H9 (cell line): ENCODE results near the gene CEACAM20. TPM values are rescaled to one million over a fixed set of nuclear protein-coding genes. Genes with fewer than 3 reads are reported as not detected.

Experiments used
- DNase-seq: peaks from one replicate; pipeline ENCODE4 v3.0.0-alpha.2; 2017
- H2AFZ ChIP-seq: one replicate; pipeline ENCODE4 v1.6.1; 2013; ENCODE audit warnings: mild to moderate bottlenecking, low read length, control low read depth, moderate library complexity
- H2AK5ac ChIP-seq: 2 replicates; pipeline ENCODE4 v1.6.1; 2013; ENCODE audit warnings: low read length, control low read depth, mixed read lengths; ENCODE audit not compliant: insufficient read length
- H2BK120ac ChIP-seq: one replicate; pipeline ENCODE4 v1.6.1; 2013; ENCODE audit warnings: low read depth, mild to moderate bottlenecking, low read length, control low read depth, inconsistent platforms; ENCODE audit not compliant: poor library complexity, severe bottlenecking
- H2BK12ac ChIP-seq: 2 replicates; pipeline ENCODE4 v1.6.1; 2013; ENCODE audit warnings: low read length, control low read depth, mixed read lengths, low read depth; ENCODE audit not compliant: insufficient read length
- H2BK15ac ChIP-seq: 2 replicates; pipeline ENCODE4 v1.6.1; 2013; ENCODE audit warnings: low read depth, low read length, control low read depth
- H2BK20ac ChIP-seq: one replicate; pipeline ENCODE4 v1.6.1; 2013; ENCODE audit warnings: low read depth, mild to moderate bottlenecking, low read length, control low read depth, inconsistent platforms; ENCODE audit not compliant: poor library complexity, severe bottlenecking
- H2BK5ac ChIP-seq: 2 replicates; pipeline ENCODE4 v1.6.1; 2013; ENCODE audit warnings: low read length, control low read depth, mixed read lengths; ENCODE audit not compliant: insufficient read length
- H3K14ac ChIP-seq: 2 replicates; pipeline ENCODE4 v1.6.1; 2013; ENCODE audit warnings: low read length, control low read depth; ENCODE audit not compliant: insufficient read depth
- H3K18ac ChIP-seq: 2 replicates; pipeline ENCODE4 v1.6.1; 2013; ENCODE audit warnings: low read depth, mild to moderate bottlenecking, mixed read lengths, low read length, control low read depth; ENCODE audit not compliant: insufficient read length
- H3K23ac ChIP-seq: 2 replicates; pipeline ENCODE4 v1.6.1; 2013; ENCODE audit warnings: low read length, control low read depth, mixed read lengths, low read depth; ENCODE audit not compliant: insufficient read length
- H3K23me2 ChIP-seq: 2 replicates; pipeline ENCODE4 v1.6.1; 2013; ENCODE audit warnings: low read depth, mild to moderate bottlenecking, mixed read lengths, low read length, control low read depth; ENCODE audit not compliant: insufficient read length, poor library complexity, severe bottlenecking
- H3K27ac ChIP-seq: 2 replicates; pipeline ENCODE4 v1.5.1; 2013; ENCODE audit warnings: low read length, control low read depth, mixed read lengths, low read depth; ENCODE audit not compliant: insufficient read length
- H3K27me3 ChIP-seq: 2 replicates; pipeline ENCODE4 v1.6.1; 2013; ENCODE audit warnings: low read length, control low read depth, inconsistent platforms; ENCODE audit not compliant: insufficient read depth
- H3K4ac ChIP-seq: 2 replicates; pipeline ENCODE4 v1.6.1; 2013; ENCODE audit warnings: low read depth, mild to moderate bottlenecking, control low read depth, inconsistent platforms, low read length, moderate library complexity
- H3K4me1 ChIP-seq: 2 replicates; pipeline ENCODE4 v1.6.1; 2013; ENCODE audit warnings: low read length, control low read depth, inconsistent platforms; ENCODE audit not compliant: insufficient read depth
- H3K4me2 ChIP-seq: 2 replicates; pipeline ENCODE4 v1.6.1; 2013; ENCODE audit warnings: low read length, control low read depth, mixed read lengths; ENCODE audit not compliant: insufficient read length, insufficient read depth
- H3K56ac ChIP-seq: 2 replicates; pipeline ENCODE4 v1.6.1; 2013; ENCODE audit warnings: low read depth, mild to moderate bottlenecking, mixed read lengths, low read length, control low read depth; ENCODE audit not compliant: insufficient read length
- H3K79me1 ChIP-seq: 2 replicates; pipeline ENCODE4 v1.6.1; 2013; ENCODE audit warnings: low read depth, mild to moderate bottlenecking, moderate library complexity, low read length, control low read depth, inconsistent platforms; ENCODE audit not compliant: insufficient read depth, poor library complexity, severe bottlenecking
- H3K79me2 ChIP-seq: 2 replicates; pipeline ENCODE4 v1.6.1; 2013; ENCODE audit warnings: low read length, control low read depth, inconsistent platforms; ENCODE audit not compliant: insufficient read depth
- H3K9ac ChIP-seq: 2 replicates; pipeline ENCODE4 v1.6.1; 2013; ENCODE audit warnings: low read length, control low read depth, mixed read lengths; ENCODE audit not compliant: insufficient read length; ENCODE audit errors: extremely low read depth
- H3K9me3 ChIP-seq: one replicate; pipeline ENCODE4 v1.6.1; 2013; ENCODE audit warnings: low read depth, low read length, inconsistent platforms; ENCODE audit not compliant: control insufficient read depth
- H3T11ph ChIP-seq: one replicate; pipeline ENCODE4 v1.6.1; 2013; ENCODE audit warnings: mild to moderate bottlenecking, low read length, control low read depth, inconsistent platforms
- H4K20me1 ChIP-seq: one replicate; pipeline ENCODE4 v1.6.1; 2013; ENCODE audit not compliant: control insufficient read depth, insufficient read length, insufficient read depth
- H4K5ac ChIP-seq: 2 replicates; pipeline ENCODE4 v1.6.1; 2013; ENCODE audit warnings: low read depth, mild to moderate bottlenecking, mixed read lengths, low read length, control low read depth; ENCODE audit not compliant: insufficient read length
- H4K8ac ChIP-seq: replicated peaks from 2 replicates; pipeline ENCODE4 v1.6.1; 2013; ENCODE audit warnings: low read length, control low read depth, mixed read lengths, low read depth; ENCODE audit not compliant: insufficient read length
- H4K91ac ChIP-seq: 2 replicates; pipeline ENCODE4 v1.6.1; 2013; ENCODE audit warnings: low read depth, mild to moderate bottlenecking, moderate library complexity, mixed read lengths, low read length, control low read depth; ENCODE audit not compliant: insufficient read length
- H3K27ac Mint-ChIP-seq, 3 experiments: 2 replicates in 2 of 3; 3 replicates in 1 of 3; pipeline ENCODE4 v1.8.0; 2020 to 2021; ENCODE audit warnings: mixed read lengths in 3 of 3, mild to moderate bottlenecking in 1 of 3, moderate library complexity in 1 of 3
- H3K27me3 Mint-ChIP-seq: 2 replicates; pipeline ENCODE4 v1.8.0; 2021; ENCODE audit warnings: low read depth, mild to moderate bottlenecking, moderate library complexity, mixed read lengths
- H3K36me3 Mint-ChIP-seq, 3 experiments: 2 replicates in 2 of 3; 3 replicates in 1 of 3; pipeline ENCODE4 v1.8.0; 2020 to 2021; ENCODE audit warnings: low read depth in 3 of 3, mixed read lengths in 3 of 3; ENCODE audit not compliant: insufficient read depth in 1 of 3
- H3K4me1 Mint-ChIP-seq, 2 experiments: 2 replicates each; pipeline ENCODE4 v1.8.0; 2020; ENCODE audit warnings: mixed read lengths in 2 of 2
- H3K4me3 Mint-ChIP-seq, 2 experiments: 2 replicates in 1 of 2; 3 replicates in 1 of 2; pipeline ENCODE4 v1.8.0; 2020 to 2021; ENCODE audit warnings: mild to moderate bottlenecking in 2 of 2, mixed read lengths in 2 of 2, moderate library complexity in 1 of 2
- H3K9me3 Mint-ChIP-seq, 2 experiments: 2 replicates in 1 of 2; 3 replicates in 1 of 2; pipeline ENCODE4 v1.8.0; 2020; ENCODE audit warnings: mild to moderate bottlenecking in 2 of 2, mixed read lengths in 2 of 2, moderate library complexity in 1 of 2
- CTCF ChIP-seq: fragments of 200-600 bp; sonication (generic); conservative IDR thresholded peaks from 3 replicates; pipeline ENCODE4 v1.8.0; 2021; ENCODE audit warnings: antibody characterized with exemption, mild to moderate bottlenecking
- WGBS: extraction: QIAGEN DNeasy Blood & Tissue Kit; methylation state at CpG from one replicate; pipeline ENCODE4 v1.1.7; 2013; ENCODE audit warnings: missing lambda C conversion rate, low lambda C conversion rate, mixed read lengths; ENCODE audit not compliant: insufficient read length; ENCODE audit errors: extremely low coverage; 5-methylcytosine and 5-hydroxymethylcytosine counted together
- total RNA-seq: library from RNA; stranded (reverse); gene quantifications from 2 replicates; pipeline ENCODE4 v1.2.1, GENCODE V29; 2021

Gene CEACAM20
- total RNA-seq, 1 experiment from 2014 or later: not detected

- no peaks in the 10 kb centered on the region for H3K9me3 Mint-ChIP-seq
- no peaks in the 10 kb centered on the region for H3K36me3 Mint-ChIP-seq
- no peaks in the 10 kb centered on the region for H3K9me3 ChIP-seq
- H3K4me1 Mint-ChIP-seq: peaks cover 0 to 13% of the 10 kb centered on the region in 2 experiments; a peak in 2 of 4 replicates
- no peak overlapping the region for H3K23ac ChIP-seq
- no peak overlapping the region for H2BK5ac ChIP-seq
- no peaks in the 10 kb centered on the region for H3K23me2 ChIP-seq
- no CpG with 5 or more reads among the region's 4 CpGs for WGBS
- H3K79me1 ChIP-seq: no peaks in the 10 kb centered on the region
- H3K4me1 ChIP-seq: no peaks in the 10 kb centered on the region
- H3K56ac ChIP-seq: no peak overlapping the region
- no peak overlapping the region for H2BK20ac ChIP-seq
- no peak overlapping the region for H3K4me3 Mint-ChIP-seq
- no peak for DNase-seq
- H3K4me2 ChIP-seq: no peak overlapping the region
- no peak overlapping the region for H3K9ac ChIP-seq
- no peak for TF ChIP-seq CTCF
- H3T11ph ChIP-seq: no peak overlapping the region
- H4K20me1 ChIP-seq: no peaks in the 10 kb centered on the region
- no peak overlapping the region for H2AFZ ChIP-seq
- no peak overlapping the region for H3K4ac ChIP-seq
- H2BK15ac ChIP-seq: no peak overlapping the region
- no peaks in the 10 kb centered on the region for H3K27me3 ChIP-seq
- H4K91ac ChIP-seq: no peak overlapping the region
- no peaks in the 10 kb centered on the region for H3K79me2 ChIP-seq
- H3K18ac ChIP-seq: no peak overlapping the region
- no peak overlapping the region for H3K14ac ChIP-seq
- no peak overlapping the region for H3K27ac ChIP-seq
- H3K27me3 Mint-ChIP-seq: peaks cover 4% of the 10 kb centered on the region; the same call in 1 of the 2 replicates
- no peak overlapping the region for H2BK120ac ChIP-seq
- no peak overlapping the region for H2BK12ac ChIP-seq
- H2AK5ac ChIP-seq: no peak overlapping the region
- H4K8ac ChIP-seq: no peak overlapping the region
- H3K27ac Mint-ChIP-seq: no peak overlapping the region
- H4K5ac ChIP-seq: no peak overlapping the region
These were observed 44.2 kb upstream of the CEACAM20 start for GRCh38 chr19:44573627-44574026.
